ENCODE results near the gene JAZF1.

Gene JAZF1

DNA sequence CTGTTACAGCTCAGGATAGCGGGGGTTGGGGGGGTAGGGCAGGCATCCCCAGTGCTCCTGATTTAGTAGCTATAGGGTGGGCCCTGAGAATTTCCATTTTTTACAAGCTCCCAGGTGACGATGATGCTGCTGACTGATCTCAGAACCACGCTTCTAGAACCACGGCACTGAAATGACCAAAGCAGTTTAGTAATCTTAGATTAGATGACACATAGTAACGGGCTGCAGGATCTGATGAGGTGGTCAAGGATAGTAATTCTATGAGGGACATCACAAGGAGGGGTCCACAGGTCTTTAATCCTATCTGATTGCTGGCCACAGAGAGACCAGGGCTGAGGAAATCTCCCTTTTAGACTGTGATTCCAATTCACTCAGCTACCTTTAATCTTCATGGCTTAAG is 167.2 kb downstream of the JAZF1 start:
- Histone ChIP-seq H4K20me1 (ENCODE audit: control insufficient read depth, insufficient read depth, low read depth, low read length) (no peaks in the 10 kb centered on the region), H3K36me3 (ENCODE audit: control insufficient read depth, low read length) (peaks cover 6% of the 10 kb centered on the region)

GRCh38 chr7:28013019-28013418 is 167.6 kb downstream of the JAZF1 start:
- TF ChIP-seq EZH2phosphoT487 (IDR thresholded peaks at IDR 0.05; ENCODE audit: borderline replicate concordance, low read length) (no peak), CTCF (IDR thresholded peaks at IDR 0.05; ENCODE audit: low read depth, low read length, poor library complexity, severe bottlenecking) (no peak)
- no peaks in the 10 kb centered on the region for H3K27me3 ChIP-seq (ENCODE audit: control insufficient read depth, low read length)
- no peak overlapping the region for H3K4me3 ChIP-seq (ENCODE audit: low read length)
- H3F3A ChIP-seq (ENCODE audit: control insufficient read depth, insufficient read depth): no peaks in the 10 kb centered on the region
- 0 out of 2 replicates have a peak, but pooled peaks cover 5% of the 10 kb centered on the region for H3K79me2 ChIP-seq (ENCODE audit: control insufficient read depth, low read length)
- H4K20me1 ChIP-seq (ENCODE audit: control insufficient read depth, insufficient read depth, low read depth, low read length): no peaks in the 10 kb centered on the region
- peaks cover 6% of the 10 kb centered on the region for H3K36me3 ChIP-seq (ENCODE audit: control insufficient read depth, low read length)
- no peak overlapping the region for H3K4me2 ChIP-seq (ENCODE audit: low read length)
- peaks cover 5% of the 10 kb centered on the region; the same call in 1 of the 2 replicates for H3K4me1 ChIP-seq (ENCODE audit: control insufficient read depth, low read length)
- H3K27ac ChIP-seq (ENCODE audit: low read depth, low read length): no peak overlapping the region
- no peaks in the 10 kb centered on the region for H3K9me2 ChIP-seq (replicated peaks; ENCODE audit: control insufficient read depth, low read length)
- peaks cover 8% of the 10 kb centered on the region; the same call in 1 of the 2 replicates for H3K9me3 ChIP-seq (ENCODE audit: control insufficient read depth, insufficient read depth, low read length)

More for the DNA sequence above, 167.2 kb downstream of the JAZF1 start:
- Histone ChIP-seq H3K27ac (ENCODE audit: low read depth, low read length) (no peak overlapping the region), H3K27me3 (ENCODE audit: control insufficient read depth, low read length) (no peaks in the 10 kb centered on the region), H3K9me3 (ENCODE audit: control insufficient read depth, insufficient read depth, low read length) (peaks cover 8% of the 10 kb centered on the region; the same call in 1 of the 2 replicates), H3K4me1 (ENCODE audit: control insufficient read depth, low read length) (peaks cover 5% of the 10 kb centered on the region; the same call in 1 of the 2 replicates), H3K9me2 (replicated peaks; ENCODE audit: control insufficient read depth, low read length) (no peaks in the 10 kb centered on the region), H3F3A (ENCODE audit: control insufficient read depth, insufficient read depth) (no peaks in the 10 kb centered on the region), H3K79me2 (ENCODE audit: control insufficient read depth, low read length) (peaks cover 5% of the 10 kb centered on the region; the same call in 1 of the 2 replicates), H3K4me2 (ENCODE audit: low read length) (no peak overlapping the region), H3K4me3 (ENCODE audit: low read length) (no peak overlapping the region)
- TF ChIP-seq CTCF (IDR thresholded peaks at IDR 0.05; ENCODE audit: low read depth, low read length, poor library complexity, severe bottlenecking) (no peak), EZH2phosphoT487 (IDR thresholded peaks at IDR 0.05; ENCODE audit: borderline replicate concordance, low read length) (no peak)

DNA sequence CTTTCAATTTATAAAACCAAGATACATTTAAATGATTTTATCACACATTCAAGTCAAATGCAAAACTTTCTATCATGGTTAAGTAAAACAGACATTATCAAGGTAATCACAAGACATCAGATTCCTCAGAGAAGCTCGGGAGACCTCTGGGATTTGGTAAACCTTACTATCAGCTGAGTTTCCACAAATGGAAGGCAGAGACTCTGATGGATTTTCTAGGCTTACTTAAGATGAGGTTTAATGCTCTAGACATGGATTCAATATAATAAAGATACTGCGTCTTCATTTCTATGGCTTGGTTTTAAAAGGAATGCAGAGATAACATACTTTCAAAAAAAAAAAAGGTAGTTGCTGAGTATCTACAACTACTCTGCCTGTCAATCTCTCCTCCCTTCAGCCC is 171.7 kb downstream of the JAZF1 start:
- Histone ChIP-seq H3K4me3 (ENCODE audit: low read length) (no peak overlapping the region), H3K27ac (ENCODE audit: low read depth, low read length) (no peak overlapping the region), H3K9me2 (replicated peaks; ENCODE audit: control insufficient read depth, low read length) (no peaks in the 10 kb centered on the region), H3K79me2 (ENCODE audit: control insufficient read depth, low read length) (peaks cover 9% of the 10 kb centered on the region; the same call in 1 of the 2 replicates), H4K20me1 (ENCODE audit: control insufficient read depth, insufficient read depth, low read depth, low read length) (no peaks in the 10 kb centered on the region), H3K4me2 (ENCODE audit: low read length) (no peak overlapping the region), H3K36me3 (ENCODE audit: control insufficient read depth, low read length) (0 out of 2 replicates have a peak, but pooled peaks cover 6% of the 10 kb centered on the region), H3K9me3 (ENCODE audit: control insufficient read depth, insufficient read depth, low read length) (no peaks in the 10 kb centered on the region), H3K4me1 (ENCODE audit: control insufficient read depth, low read length) (peaks cover 5% of the 10 kb centered on the region; the same call in 1 of the 2 replicates), H3K27me3 (ENCODE audit: control insufficient read depth, low read length) (no peaks in the 10 kb centered on the region), H3F3A (ENCODE audit: control insufficient read depth, insufficient read depth) (no peaks in the 10 kb centered on the region)
- TF ChIP-seq CTCF (IDR thresholded peaks at IDR 0.05; ENCODE audit: low read depth, low read length, poor library complexity, severe bottlenecking): no peak
- no peak for TF ChIP-seq EZH2phosphoT487 (IDR thresholded peaks at IDR 0.05; ENCODE audit: borderline replicate concordance, low read length)

Data from DOHH2 (cell line).